OCI-M1 (cell line): Measurements from ENCODE around the gene PNLIP.

ENCODE experiments used
- DNase-seq: peaks from one replicate; lab custom pipeline; 2025; lab: John Stamatoyannopoulos, UW

PNLIP gene

DNA sequence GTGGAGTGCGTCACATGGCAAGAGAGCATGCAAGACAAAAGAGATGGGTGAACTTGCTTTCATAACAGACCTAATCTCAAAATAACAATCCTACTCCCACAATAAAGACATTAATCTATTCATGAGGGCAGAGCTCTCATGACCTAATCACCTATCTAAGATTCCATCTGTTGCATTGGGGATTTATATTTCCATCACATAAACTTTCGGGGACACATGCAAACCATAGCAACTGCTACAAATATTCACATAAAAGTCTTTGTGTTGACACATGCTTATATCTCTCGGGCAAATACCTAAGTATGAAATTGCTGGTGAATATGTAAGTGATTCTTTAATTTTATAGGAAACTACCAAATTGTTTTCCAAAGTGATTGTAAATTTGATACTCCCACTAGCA, 29.1 kb downstream of the PNLIP start:
- no peak for DNase-seq

DNA sequence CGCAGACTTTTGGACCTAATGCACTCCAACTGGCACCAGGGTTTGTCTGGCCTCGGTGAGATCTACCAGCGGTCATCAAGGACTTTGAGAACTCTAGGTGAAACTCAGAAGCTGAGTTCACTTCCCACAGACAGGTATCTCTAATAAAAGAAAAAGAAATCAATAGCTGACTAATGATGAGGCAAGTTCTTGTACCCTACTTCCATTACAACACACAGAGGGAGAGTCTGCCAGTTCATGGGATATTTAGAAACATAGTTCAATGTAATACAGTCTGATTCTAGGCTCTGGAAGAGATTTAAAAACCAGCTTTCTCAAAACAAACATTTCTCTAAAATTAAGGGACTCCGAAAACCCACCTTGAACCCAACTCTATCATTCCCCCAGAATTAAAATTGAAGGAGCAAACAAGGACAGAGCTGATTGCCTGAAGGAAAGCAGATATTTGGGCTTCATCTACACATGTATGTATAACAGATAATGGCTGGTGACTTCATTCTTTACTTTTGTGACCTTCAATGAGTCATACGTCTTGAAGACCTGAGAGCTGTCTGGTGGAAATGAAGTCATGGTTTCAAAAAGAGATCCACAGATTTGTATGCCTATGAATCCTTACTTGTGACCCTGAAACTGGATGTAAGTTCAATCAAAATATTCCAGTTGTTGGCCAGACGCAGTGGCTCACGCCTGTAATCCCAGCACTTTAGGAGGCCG, 42.3 kb downstream of the PNLIP start:
- DNase-seq, result peak; percentile 6

DNA sequence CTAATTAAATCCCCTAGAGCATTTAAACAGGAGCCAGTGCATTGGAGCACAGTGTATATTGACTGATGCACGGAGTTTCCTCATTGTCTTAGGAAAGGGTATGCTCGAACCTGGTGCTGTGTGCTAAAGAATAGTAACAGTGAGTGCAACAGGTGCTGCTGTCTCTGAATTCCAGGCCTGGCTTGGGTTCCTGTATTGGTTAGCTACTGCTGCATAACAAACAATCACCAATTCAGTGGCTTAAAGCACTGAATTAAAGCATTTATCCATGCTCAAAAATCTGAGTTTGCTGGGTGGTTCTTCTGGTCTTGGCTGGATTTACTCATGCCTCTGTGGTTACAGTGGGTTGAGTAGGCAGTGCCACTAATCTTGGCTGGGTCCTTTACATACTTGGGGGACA, 43.3 kb downstream of the PNLIP start:
- no peak for DNase-seq

DNA sequence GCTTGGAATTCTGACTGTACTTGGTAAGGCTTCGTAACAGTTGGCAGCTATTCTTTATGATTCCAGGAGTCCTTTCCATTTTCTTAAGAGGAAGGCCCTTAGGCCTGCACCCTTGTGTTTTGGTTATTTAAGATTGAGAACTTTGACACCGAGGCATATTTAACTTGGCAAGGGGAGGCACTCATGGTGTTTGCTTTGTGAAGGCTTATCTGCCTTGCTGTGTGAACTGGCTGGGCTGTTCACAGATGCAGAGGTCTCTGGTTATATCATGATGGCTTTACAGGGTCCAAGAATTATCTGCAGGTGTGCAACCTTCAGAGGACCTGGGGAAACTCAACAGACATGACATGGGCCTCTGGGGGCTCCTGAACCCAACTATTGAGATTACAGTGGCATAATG, 44.2 kb downstream of the PNLIP start:
- no peak for DNase-seq

DNA sequence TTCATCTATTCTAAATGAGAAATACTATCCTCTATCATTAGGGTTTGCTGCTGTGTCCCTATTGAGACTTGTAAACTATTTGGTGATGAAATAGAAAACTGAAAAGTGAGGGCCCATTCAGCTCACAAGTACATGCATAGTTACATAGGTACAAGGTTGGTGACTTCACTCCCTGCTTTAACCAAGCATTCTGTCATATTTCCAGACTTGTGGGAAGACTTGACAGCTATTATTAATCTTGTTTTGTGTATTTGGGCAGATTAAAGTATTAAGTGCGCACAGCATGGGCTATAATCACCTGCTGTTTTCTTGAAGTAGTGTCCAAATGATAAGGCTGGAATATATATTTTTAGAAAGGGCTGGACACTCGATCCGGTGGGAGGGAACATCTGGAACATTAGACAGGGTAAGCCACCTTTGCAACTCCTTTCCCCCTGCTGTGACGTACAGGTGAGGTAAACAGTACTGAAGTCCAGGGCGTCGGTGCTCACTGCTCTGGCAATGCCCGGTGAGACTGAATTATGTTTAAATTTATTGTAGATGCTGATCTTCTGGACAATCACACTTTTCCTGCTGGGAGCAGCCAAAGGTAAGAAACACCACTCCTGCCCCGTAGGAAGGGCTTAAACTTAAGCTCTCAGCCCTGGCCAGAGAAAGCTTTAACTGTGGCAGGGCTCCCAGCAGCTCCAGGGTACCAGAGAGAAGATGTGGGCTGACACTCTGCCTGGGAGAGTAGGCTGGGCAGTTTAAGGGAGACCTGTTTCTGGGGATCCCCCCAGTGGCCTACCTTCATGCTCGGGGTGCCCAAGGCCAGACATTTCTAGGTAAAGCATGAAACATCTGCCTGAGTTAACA, 45.1 kb downstream of the PNLIP start, which contains the start of gene PNLIPRP1:
PNLIPRP1 (plus strand) TSS at position 370 of the 855 bp plus-strand sequence; CDS start at position 541, 171 bp downstream.
- DNase-seq, result no peak

DNA sequence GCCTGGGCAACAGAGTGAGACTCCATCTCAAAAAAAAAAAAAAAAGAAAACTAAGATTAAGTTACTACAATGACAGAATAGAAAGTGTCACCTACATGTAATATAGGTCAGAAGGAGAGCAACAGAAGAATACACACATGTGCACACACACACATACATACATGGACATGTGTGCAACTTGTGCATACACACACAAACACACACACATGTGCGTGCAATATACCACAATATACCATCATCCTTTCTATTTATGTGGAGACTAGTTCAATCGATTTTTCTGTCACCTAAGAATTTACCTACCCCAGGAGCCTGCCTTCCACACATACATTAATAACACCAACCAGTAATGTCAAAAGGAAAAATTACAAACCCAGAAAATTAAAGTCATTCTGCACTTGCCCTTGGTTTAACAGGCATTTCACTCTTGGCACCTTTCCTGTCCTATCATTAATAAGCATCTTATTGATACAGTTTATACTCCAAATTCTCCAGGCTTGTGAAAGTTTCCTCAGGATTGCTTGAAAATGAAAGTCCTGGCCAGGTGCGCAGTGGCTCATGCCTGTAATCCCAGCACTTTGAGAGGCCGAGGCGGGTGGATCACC, 47.5 kb downstream of the PNLIP start:
- DNase-seq, result no peak

DNA sequence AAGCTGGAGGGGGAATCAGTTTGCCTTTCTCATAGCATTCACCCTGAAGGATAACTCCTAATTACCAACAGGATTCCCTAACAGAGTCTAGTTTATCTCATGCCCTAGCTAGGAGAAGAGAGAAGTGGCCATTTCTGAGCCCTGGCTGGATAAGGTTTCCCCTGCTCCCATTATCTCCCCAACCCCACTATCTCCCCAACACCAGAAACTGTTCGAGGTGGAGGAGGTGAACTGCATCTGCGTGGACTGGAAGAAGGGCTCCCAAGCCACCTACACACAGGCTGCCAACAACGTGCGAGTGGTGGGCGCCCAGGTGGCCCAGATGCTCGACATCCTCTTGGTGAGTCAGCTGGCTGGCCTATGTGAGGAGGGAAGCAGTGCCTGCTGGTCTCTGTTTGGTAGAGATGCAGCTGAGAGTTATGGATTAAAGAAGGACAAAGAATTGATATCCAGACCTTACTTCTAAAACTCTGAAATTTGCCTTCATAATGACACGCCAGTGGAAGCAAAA, 48.8 kb downstream of the PNLIP start:
- no peak for DNase-seq

DNA sequence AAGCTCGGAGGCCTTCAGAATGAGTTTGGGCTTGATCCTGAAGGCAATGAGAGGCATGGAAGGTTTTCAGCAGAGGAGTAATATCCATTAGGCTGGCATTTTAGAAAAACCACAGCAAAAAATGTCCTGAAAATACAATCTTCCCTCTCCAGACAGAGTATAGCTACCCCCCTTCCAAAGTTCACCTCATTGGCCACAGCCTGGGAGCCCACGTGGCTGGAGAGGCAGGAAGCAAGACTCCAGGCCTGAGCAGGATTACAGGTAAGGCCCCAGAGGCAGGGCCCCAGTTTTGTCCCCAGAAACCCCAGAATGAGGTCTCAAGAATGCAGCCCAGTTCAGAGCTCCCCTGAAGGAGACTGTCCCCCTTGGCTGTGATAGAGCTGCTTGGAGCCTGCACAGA, 50.3 kb downstream of the PNLIP start:
- DNase-seq, result no peak

DNA sequence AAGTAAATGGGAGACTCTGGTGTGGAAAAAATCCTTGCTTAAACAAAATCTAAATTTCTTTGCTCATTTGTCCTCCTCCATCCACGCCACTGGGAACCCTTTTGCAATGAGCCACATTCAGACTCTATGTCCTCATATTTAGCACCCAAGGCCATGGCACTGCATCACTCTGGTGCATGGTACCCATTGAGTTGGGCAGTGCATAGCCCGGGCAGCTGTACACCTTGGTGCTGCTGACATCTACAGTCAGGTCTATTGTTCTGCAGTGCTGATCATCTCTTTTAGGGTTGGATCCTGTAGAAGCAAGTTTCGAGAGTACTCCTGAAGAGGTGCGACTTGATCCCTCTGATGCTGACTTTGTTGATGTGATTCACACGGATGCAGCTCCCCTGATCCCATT, 51.8 kb downstream of the PNLIP start:
- no peak for DNase-seq

DNA sequence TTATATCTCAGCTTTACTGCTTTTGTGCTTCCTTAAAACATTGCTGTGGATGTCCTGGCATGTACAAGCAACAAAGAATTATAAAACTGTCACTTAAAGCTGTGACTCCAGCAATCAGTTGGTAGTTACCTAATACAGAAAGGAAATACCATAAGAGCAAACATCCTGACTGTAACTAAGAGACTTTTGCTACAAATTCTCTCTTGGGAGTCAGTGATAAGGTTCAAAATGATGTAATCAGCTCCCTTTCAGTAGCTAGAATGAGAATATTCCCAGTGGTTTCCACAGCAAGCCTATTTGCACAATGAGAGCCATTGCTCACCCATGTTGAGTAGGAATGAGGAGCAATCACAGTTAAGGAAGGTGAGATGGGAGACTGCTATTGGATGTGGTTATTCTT, 52.6 kb downstream of the PNLIP start:
- no peak for DNase-seq

DNA sequence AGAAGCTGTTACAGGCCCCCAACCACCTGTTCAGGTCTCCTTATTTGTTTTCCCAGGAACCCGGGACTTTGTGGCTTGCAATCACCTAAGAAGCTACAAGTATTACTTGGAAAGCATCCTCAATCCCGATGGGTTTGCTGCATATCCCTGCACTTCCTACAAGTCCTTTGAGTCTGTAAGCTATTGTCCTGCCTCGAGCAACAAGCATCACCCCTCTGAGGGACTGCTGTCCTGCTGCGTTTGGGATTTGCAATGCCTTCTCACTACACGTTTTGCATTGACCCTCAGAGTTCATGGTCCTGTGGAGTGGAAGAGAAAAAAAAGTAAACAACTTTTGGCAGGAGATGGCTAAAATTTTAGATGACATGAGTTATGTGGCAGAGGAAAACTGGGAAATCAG, 54.3 kb downstream of the PNLIP start:
- DNase-seq, result no peak

DNA sequence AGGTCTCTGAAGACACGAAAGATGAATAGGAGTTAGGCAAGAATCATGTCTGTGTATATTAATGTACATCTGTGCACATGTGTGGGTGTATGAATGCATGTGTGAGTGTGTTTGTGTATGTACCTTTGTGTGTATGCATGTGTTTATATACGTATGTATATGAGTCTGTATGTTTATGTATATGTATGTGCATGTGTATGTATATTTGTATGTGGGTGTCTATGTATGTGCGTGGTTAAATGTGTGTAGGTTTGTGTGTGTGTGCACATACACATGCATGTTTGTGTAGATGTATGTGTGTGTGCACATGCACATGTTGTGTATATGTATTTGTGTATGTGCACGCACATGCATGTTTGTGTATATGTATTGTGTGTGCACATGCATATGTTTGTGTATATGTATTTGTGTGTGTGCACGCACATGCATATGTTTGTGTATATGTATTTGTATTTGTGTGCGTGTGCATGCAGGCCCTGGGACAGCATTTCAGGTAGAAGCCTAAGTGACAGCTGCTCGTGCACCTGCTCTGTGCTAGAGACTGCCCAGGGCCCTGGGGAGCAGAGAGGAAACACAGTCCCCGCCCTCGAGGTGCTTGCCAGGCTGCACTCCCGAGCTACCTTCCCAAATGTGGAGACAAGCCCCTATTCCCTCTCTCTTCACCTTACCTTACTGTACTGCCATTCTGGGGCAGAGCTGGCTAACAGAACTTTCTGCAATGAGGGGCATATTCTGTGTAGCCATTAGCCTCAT, 57.1 kb downstream of the PNLIP start:
- no peak for DNase-seq

DNA sequence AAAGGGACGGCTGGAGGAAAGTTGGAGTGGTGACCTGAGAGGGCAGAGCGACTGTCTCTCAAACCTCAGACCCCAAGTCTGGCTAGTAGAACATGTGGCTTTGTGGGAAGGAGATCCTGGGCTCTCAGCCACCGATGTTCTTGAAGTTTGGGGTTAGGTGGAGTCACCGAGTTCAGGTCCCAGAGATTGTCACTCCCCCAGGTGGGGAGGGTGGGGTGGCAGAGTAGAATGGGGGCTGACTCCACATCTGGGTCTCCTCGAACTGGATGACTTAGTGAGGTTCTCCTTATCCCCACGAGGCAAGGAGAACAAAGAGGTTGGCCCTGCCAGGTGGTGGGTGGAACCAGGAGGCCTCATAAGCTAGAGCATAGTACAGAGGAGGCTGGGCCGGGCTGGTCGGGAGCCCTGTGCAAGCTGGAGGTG, 60.3 kb downstream of the PNLIP start:
- no peak for DNase-seq

DNA sequence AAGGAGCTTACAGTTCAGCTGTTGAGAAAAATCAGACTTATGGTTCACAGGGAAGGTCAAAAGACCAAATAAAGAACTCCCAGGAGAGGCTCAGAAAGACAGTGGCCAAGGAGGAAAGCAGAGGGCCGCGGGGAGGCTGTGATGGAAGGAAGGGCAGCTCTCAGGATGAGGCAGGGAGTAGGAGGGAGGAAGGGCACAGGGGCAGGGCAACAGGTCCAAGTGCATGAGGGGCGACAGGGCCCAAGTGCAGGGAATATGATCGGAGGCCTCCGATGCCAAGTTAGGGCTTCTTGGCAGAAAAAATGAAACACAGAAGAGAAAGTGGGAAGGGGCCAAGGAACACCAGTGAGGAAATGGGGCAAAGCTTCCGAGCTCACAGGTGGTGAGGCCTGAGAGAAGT, 61.6 kb downstream of the PNLIP start:
- DNase-seq, result no peak

DNA sequence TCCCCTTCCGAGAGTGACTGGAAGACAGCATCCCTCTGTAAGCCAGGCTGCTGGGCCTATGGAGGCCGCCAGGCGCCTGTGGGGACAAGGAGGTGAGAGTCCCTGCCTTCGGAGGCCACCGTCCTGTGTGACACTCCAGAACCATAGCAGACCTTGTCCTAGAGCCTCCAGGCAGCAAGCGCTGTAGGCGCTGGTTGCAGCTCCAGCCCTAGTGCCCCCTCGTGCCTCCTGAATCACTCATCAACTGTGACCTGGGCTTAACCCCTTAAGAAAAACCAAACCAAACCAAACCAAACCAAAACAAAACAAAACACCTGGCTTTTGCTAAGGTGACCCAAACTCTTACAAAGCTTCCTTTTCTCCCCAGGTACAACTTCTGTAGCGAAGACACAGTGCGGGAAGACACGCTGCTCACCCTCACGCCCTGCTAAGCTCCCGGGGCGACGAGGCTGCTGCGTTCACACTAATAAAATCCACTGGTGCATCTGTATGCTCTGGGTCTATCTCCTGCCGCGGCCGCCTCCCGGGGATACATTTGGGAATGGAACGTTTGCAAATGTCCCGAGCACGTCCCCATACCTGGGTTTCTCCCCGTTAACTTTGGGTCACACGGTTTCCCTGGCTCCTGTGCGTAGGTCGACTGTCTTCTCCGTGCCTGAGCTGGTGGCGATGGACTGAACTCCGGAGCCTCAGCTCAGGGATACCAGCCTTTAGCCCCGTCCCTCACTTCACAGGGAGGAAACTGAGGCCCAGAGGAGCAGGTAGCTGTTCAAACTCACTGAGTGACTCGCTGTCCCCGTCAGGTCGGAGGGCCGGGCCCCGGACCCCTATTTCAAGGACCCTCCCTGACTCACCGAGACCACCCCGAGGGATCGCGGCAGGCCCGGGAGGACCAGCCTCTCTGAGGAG, 63.2 kb downstream of the PNLIP start:
- no peak for DNase-seq

DNA sequence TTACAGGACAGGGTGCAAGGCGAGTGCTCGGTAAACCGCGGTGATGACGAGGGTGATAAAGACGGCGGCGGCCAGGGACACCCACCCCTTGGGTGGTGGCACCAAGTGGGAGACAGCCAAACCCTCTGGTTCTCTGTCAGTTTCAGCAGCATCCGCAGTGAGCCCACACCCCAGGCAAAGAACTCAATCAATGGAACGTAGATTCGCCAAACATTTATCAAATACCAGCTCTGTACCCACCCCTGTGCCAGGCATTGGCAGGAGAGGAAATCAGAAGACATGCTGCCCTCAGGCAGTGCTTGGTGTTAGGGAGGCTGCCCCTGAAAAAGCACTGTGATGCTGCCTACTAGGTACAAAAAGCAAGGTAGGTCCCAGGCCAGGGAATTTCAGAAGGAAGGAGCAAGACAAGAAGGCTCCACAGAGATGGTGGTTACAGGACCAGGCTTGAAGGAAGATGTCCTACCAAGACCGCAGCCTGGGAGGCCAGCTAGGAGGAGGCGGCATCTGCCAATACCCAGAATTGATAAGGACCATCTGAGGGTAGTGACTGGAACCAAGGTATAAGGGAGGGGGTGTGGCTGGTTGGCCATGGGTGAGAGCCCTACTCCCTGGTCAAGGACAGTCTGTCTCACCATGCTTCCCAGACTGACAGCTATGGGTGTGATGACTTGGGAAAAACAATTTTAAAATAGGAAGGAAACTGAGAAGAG, 64.9 kb downstream of the PNLIP start:
- DNase-seq, result no peak

DNA sequence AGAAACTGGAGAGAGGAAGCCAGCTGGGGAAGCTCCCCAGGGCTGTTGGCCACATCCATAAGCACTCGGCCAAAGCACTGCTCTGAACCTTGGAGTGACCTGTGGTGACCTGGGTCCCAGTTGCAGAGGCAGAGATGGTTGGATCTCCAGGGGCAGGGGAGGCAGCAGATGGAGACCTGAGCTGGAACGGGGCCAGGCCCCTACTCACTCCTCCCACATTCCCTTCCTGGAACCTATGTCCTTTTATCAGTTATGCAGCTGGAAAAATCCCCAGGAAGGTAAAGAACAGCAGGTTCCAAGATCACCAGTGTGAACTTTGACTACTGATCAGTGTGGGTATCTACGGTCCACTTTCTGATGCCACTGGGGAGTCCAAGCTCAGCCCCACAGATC, 65.4 kb downstream of the PNLIP start:
- DNase-seq, result no peak

DNA sequence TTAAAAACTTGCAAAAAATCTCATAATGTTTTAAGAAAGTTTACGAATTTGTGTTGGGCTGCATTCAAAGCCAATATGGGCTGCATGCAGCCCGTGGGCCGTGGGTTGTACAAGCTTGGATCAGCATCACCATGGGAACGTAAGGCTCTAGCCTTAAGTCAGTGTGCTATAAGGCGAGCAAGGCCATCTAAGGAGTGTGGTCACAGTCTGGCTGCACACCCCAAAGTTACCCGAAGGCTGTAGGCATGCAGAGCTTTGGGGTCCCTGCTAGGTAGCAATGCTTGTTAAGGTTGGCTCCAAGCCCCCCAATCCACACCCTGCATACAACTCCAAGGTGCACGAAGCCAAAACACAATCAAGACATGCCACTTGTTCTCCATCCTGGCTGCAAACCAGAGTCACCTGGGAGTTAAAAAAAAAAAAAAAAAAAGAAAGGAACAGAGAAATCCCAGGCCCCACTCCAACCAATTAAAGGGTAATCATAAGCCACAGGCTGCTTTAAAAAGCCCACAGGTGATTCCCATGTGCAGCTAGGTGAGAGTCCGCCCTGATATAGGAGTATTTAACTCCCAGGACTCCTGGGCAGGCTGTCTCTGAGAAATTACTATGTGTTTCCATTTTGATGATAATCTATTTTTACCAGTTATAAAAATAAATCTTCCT, 66.5 kb downstream of the PNLIP start:
- DNase-seq, result no peak

DNA sequence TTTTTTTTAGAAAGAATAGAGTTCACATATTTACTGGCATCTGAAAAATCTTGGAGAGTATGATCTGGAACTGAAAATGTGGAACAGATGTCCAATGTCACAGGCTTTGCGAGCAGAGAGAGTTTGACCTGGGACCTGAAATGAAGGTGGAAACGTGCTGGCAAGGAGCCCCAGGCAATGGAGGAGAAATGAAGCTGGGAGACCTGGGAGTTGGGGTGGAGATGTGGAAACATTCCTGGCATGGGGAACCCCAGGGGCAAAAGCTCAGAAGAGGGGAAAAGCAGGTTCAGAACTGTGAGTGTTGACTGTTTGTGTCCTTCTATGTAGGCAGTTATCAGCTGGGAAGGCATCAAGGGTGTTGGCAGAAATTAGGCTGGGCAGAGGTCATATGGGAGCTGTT, 67.7 kb downstream of the PNLIP start:
- DNase-seq, result no peak

DNA sequence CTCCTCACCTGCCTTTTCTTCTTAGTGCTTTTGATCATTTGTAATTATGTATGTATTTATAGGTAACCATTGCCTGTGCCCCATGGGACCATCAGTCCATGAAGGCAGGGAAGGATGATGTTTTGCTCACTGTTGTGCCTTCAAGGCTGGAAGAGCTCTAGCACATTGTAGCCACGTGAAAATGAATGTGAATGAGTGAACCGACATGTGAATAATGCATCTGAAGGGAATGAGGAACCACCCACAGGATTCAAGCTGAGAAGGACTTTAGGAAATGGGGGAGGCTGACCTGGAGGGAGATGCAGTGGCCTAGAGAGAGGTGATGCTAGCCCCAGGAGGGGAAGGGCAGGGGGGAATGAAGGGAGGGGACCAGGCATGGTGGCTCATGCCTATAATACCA, 69.1 kb downstream of the PNLIP start:
- DNase-seq, result no peak
